PFSK-1 (cell line): ENCODE data around the gene SALL1.

Experiments
- FOXP2 ChIP-seq: optimal IDR thresholded peaks from 2 replicates; pipeline ENCODE3; 2011; ENCODE audit warnings: borderline replicate concordance, control low read depth, inconsistent platforms; ENCODE audit not compliant: insufficient read depth; ENCODE audit errors: extremely low read length, extremely low read depth
- POLR2AphosphoS5 ChIP-seq: IDR thresholded peaks from 2 replicates; pipeline ENCODE4 v1.6.1; 2012; ENCODE audit warnings: low read depth, mild to moderate bottlenecking, control low read depth, low read length, moderate library complexity
- REST ChIP-seq, 2 experiments: IDR thresholded peaks; 2 replicates each; pipeline versions ENCODE4 v1.6.1 to v1.8.0; 2011 to 2012; ENCODE audit warnings: low read depth in 2 of 2, low read length in 2 of 2, control low read depth in 1 of 2, inconsistent platforms in 1 of 2, mild to moderate bottlenecking in 1 of 2, moderate library complexity in 1 of 2; ENCODE audit not compliant: insufficient read depth in 1 of 2
- SIN3A ChIP-seq: IDR thresholded peaks from 2 replicates; pipeline ENCODE4 v1.6.1; 2012; ENCODE audit warnings: mild to moderate bottlenecking, low read length, moderate library complexity, borderline replicate concordance; ENCODE audit not compliant: insufficient read depth
- TAF1 ChIP-seq: IDR thresholded peaks from 2 replicates; pipeline ENCODE4 v1.6.1; 2012; ENCODE audit warnings: low read length, control low read depth, borderline replicate concordance; ENCODE audit not compliant: insufficient read depth

Gene SALL1

GRCh38 chr16:51137097-51137496, 14.0 kb downstream of the SALL1 start:
- no peak for TF ChIP-seq TAF1
- no peak for TF ChIP-seq REST (IDR thresholded peaks at IDR 0.05; ENCODE audit: insufficient read depth in 1 of 2, low read depth in 2 of 2, low read length in 2 of 2)
- no peak for TF ChIP-seq FOXP2
- TF ChIP-seq POLR2AphosphoS5, result no peak
- no peak for TF ChIP-seq SIN3A

GRCh38 chr16:51134876-51135275, 16.2 kb downstream of the SALL1 start:
- TF ChIP-seq FOXP2 (no peak), TAF1 (no peak), REST (IDR thresholded peaks at IDR 0.05; ENCODE audit: insufficient read depth in 1 of 2, low read depth in 2 of 2, low read length in 2 of 2) (no peak), POLR2AphosphoS5 (no peak), SIN3A (no peak)

GRCh38 chr16:51134269-51134812, 16.7 kb downstream of the SALL1 start:
- TF ChIP-seq SIN3A (no peak), POLR2AphosphoS5 (no peak), TAF1 (no peak), FOXP2 (no peak), REST (IDR thresholded peaks at IDR 0.05; ENCODE audit: insufficient read depth in 1 of 2, low read depth in 2 of 2, low read length in 2 of 2) (no peak)

GRCh38 chr16:51133688-51134087, 17.4 kb downstream of the SALL1 start:
- TF ChIP-seq FOXP2 (no peak), TAF1 (no peak), POLR2AphosphoS5 (no peak), SIN3A (no peak), REST (IDR thresholded peaks at IDR 0.05; ENCODE audit: insufficient read depth in 1 of 2, low read depth in 2 of 2, low read length in 2 of 2) (no peak)

- no peak for TF ChIP-seq FOXP2
- TF ChIP-seq REST (IDR thresholded peaks at IDR 0.05; ENCODE audit: insufficient read depth in 1 of 2, low read depth in 2 of 2, low read length in 2 of 2), result no peak
- TF ChIP-seq TAF1, result no peak
- TF ChIP-seq SIN3A, result no peak
- TF ChIP-seq POLR2AphosphoS5, result no peak
Observed at GRCh38 chr16:51133183-51133582, 17.9 kb downstream of the SALL1 start.
